LHCN-M2 (cell line): ENCODE results near the gene TMEM61. TPM values are rescaled to one million over a fixed set of nuclear protein-coding genes. Genes with fewer than 3 reads are reported as not detected.

Source experiments
- DNase-seq: peaks from one replicate; pipeline ENCODE4 v3.0.0-alpha.2; 2012; ENCODE audit warnings: low read depth
- total RNA-seq: library from RNA; depleted of rRNA; stranded (reverse); fragments of >200 nt; gene quantifications from 2 replicates; pipeline ENCODE4 v1.2.3, GENCODE V29; 2014; rRNA removed

TMEM61 gene
- total RNA-seq, 1 experiment from 2014 or later = not detected

- no peak for DNase-seq
Observed at GRCh38 chr1:55037733-55038551, 57.5 kb downstream of the TMEM61 start.

DNA sequence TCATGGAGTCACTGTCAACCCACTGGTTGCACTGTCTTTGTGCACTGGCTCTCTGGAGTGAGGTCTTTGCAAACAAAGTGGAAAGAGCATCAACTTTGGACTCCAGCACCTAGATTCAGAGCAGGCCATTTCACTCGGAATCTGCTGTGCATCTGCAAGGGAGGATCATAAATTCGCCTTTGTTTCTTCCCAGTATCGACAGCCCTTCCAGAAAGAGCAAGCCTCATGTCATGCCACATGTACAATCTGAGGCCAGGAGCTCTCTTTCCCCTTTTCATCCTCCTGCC, 58.1 kb downstream of the TMEM61 start:
- no peak for DNase-seq

DNA sequence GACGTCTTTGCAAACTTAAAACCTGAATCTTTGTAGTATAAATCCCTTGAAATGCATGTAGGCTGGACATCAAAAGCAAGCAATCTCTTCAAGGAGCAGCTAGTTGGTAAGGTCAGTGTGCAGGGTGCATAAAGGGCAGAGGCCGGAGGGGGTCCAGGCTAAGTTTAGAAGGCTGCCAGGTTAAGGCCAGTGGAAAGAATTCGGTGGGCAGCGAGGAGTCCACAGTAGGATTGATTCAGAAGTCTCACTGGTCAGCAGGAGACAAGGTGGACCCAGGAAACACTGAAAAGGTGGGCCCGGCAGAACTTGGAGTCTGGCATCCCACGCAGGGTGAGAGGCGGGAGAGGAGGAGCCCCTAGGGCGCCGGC, 58.5 kb downstream of the TMEM61 start:
- no peak for DNase-seq

GRCh38 chr1:55039342-55040082, 59.1 kb downstream of the TMEM61 start, which contains the start of gene PCSK9:
TSS of gene PCSK9 (plus strand) at chr1:55039548. CDS start at chr1:55039838, 290 bp downstream.
- no peak for DNase-seq

DNA sequence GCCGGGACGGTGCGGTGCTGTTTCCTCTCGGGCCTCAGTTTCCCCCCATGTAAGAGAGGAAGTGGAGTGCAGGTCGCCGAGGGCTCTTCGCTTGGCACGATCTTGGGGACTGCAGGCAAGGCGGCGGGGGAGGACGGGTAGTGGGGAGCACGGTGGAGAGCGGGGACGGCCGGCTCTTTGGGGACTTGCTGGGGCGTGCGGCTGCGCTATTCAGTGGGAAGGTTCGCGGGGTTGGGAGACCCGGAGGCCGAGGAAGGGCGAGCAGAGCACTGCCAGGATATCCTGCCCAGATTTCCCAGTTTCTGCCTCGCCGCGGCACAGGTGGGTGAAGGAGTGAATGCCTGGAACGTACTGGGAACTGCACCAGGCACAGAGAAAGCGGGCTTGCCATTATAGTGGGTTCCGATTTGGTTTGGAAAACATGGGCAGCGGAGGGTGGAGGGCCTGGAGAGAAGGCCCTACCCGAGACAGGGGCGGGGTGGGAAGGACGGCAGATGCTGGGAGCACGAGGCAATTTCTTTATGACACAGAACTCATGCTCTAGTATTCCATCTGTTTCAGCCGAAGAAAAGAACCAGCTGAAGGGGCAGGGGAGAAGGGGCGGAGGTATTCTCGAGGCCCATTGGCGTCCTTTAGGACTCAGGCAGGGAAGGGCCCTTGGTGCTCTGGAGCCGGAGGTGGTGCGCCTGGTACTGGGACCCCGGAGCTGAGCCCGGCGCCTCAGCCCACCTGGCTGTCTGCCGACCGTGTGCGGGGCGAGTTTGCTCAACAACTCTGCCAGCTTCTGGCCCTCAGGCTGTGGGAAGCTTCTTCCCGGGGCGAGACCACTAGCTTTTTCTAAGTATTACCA, 59.9 kb downstream of the TMEM61 start:
- no peak for DNase-seq

DNA sequence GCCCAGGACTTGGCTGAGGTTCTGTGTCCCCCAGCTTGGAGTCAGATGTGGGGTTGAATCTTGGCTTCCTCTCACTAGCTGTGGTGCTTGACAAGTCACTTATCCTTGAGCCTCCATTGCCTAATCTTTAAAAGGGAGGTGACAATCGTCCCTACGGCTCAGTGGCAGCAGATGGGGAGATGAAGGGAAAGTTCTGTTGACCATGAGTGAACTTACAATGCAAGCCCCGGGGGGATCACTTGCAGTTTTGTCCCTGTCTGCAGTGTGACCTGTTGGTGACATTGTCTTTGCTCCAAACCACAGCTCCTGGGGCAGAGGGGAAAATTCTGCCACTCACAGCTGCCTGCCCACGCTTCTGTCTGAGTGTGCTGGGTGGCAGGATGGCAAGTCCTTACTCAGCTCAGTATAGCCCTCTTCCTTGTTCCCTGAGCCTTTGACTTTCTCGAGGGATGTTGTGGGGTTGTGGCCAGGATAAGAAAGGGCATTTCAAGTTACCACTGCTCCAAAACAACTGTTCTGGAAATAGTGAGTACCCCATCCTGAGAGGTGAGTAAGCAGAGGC, 60.6 kb downstream of the TMEM61 start:
- DNase-seq = no peak

DNA sequence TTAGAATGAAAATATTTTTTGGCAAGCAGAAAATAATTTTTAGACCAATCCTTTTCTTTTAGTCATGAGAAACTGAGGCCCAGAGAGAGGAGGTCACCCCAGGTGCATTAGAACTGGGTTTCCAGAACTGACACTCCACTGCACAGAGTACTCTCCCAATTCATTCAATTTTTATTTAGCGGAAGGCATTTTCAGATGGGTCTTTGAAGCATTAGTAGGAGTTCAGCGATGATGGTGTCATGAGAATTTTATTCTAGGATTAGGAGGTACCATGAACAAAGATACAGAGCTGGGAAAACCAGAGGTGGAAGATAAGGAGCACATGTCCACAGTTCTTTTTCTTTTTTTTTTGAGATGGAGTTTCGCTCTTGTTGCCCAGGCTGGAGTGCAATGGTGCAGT, 61.2 kb downstream of the TMEM61 start:
- no peak for DNase-seq

Other genes with a start within 250 kb of the TMEM61 start
- gene PARS2, start 216.1 kb upstream of the TMEM61 start, total RNA-seq = 4.6 and 5.2 TPM in 2 replicates
- gene TTC22, start 179.3 kb upstream of the TMEM61 start, total RNA-seq = not detected in 2 replicates
- gene DHCR24, start 93.4 kb upstream of the TMEM61 start, total RNA-seq = 45.1 and 54.8 TPM in 2 replicates
- gene BSND, start 18.3 kb downstream of the TMEM61 start, total RNA-seq = not detected in 2 replicates
- gene PCSK9, start 58.9 kb downstream of the TMEM61 start, total RNA-seq = 0.06 and 0.11 TPM in 2 replicates
- 21.4 and 23.7 TPM in 2 replicates for gene USP24, start 234.7 kb downstream of the TMEM61 start, total RNA-seq